GM18526 (cell line): Measurements from ENCODE around the gene ITPR1.

ENCODE experiments used
- POLR2A ChIP-seq: IDR thresholded peaks from 3 replicates; pipeline ENCODE4 v1.6.1; 2011; ENCODE audit not compliant: insufficient read length; ENCODE audit errors: extremely low read depth

ITPR1 gene

DNA sequence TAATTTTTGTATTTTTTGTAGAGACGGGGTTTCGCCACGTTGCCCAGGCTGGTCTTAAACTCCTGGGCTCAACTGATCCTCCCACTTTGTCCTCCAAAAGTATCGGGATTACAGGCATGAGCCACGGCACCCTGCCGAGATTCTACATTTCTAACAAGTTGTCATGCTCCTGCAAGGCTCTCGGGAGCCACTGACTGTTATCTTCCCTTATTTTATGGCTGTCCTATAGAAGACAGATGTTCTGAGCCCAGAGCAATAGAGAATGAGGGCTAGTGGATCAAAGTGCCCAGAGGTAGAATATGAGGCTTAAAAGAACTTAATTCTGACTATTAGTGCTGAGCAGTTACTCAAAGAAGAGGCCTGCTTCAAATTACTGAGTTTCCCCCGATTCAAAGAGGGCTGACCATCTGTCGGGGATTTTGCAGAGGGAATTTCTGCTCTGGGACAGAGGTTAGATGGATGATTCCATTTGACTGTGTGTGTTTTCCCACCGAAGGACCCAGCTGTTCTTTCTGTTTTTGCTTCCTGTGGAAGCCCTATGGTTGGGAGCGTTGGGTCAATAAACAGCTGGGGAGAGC is 39.5 kb downstream of the ITPR1 start:
- TF ChIP-seq POLR2A, result no peak

DNA sequence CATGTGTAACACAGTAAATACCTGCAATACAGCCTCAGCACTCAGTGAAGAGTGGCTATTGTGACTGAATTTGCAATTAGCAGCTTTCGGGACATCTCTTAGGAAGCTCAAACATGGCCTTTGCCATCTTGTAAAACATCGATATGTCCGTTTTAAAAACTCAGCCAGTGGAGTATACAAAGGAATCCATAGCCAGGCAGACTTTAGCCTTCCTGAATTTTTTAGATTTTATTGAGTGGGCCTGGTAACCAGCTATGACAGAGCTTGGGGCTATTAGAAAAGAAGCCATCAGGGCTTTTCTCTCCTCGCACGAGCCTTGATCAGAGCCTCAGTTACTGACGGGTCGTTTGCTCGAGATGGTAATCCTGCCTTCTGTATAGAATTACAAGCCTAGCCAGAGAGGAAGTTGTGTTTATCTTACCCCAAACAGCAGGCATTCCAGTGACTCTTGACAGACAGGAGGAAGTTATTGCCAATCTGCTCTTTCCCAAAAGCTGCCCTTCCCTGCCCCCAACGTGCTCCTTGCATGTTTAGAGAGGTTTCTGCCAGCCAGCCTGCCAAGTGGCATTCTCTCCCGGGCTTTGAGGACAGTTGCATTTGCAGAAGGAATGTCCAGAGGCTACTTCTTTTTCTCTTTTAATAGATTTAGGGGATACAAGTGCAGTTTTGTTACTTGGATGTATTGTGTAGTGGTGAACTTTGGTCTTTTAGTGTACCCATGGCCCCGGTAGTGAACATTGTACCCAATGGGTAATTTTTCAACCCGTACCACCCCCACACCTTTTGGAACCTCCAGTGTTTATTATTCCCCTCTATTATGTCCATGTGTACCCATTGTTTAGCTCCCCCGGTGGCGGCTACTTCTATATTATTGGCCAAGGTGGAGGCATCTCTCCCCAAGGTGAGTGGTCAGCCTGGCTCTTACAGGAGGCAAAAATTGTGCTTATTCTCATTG is 40.6 kb downstream of the ITPR1 start:
- TF ChIP-seq POLR2A, result no peak

- no peak for TF ChIP-seq POLR2A
Measured at GRCh38 chr3:4534906-4535305, 41.8 kb downstream of the ITPR1 start.

- no peak for TF ChIP-seq POLR2A
Measured at GRCh38 chr3:4536260-4536659, 43.1 kb downstream of the ITPR1 start.

DNA sequence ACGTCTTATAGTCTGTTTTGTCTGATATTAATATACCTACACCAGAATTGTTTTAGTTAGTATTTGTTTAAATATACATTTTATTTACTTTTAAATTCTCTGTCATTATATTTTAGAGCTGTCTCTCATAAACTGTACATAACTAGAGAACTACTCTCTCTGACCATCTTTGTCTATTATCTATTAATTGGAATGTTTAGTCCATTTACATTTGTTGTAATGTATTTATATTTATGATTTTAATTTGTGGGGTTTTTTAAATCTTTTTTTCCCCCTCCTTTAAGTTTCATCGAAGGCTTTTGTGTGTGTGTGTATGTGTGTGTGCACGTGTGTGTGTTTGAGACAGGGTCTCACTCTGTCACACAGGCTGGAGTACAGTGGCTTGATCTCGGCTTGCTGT is 47.1 kb downstream of the ITPR1 start:
- TF ChIP-seq POLR2A, result no peak

GRCh38 chr3:4543110-4543509 is 50.0 kb downstream of the ITPR1 start:
- no peak for TF ChIP-seq POLR2A

- TF ChIP-seq POLR2A, result no peak
Measured at GRCh38 chr3:4546346-4547178, 53.4 kb downstream of the ITPR1 start.

- no peak for TF ChIP-seq POLR2A
Measured at GRCh38 chr3:4547799-4548198, 54.7 kb downstream of the ITPR1 start.

DNA sequence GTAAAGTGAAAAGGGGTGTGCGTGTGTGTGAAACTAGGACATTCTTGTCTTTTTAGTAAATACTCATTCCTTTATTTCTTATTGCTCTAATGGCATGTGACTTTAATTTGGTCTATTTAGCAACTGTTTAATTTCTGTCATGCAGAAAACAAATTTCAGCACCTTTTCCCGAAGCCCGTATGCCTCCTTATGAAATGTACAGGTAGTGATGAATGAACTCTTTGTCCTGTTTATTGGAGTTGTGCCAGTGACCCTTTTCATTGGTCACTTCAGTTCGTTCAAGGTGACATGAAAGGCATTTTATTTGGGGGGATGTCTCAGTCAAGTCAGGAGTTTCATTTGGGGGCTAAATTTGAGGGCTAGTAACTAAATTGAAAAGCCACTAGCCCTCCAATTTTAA is 55.2 kb downstream of the ITPR1 start:
- TF ChIP-seq POLR2A, result no peak

- TF ChIP-seq POLR2A, result no peak
Measured at GRCh38 chr3:4548780-4549179, 55.6 kb downstream of the ITPR1 start.

GRCh38 chr3:4549896-4550295 is 56.7 kb downstream of the ITPR1 start:
- TF ChIP-seq POLR2A, result no peak

DNA sequence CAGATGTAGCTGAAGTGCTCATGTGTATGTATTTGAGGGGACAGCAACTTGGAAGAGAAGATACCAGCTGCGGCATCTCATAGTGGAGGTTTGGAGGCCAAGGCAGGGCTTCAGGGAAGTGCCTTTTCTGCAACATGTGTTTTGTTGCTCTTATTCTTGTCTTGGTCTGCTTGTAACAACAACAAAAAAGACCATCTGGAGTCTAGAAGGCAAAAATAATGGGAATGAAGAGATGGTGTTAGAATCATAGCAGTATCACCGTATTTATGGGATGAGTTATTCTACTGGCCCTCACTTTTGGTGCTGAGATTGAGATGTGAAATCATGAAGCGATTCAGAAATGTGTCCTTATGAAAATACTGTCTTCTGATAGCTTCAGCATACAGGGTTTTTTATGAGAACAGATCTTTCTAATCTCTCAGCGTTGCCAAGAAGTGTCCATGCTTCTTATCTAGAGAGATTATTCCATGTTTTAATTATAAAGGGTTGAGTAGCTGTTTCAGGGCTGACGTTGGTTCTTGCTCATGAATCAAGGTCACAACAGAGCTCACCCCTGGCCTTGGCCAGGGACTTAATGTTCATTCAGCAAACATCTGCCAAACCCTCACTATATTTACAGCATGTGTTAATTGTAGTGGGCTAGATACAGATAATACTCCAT is 58.0 kb downstream of the ITPR1 start:
- no peak for TF ChIP-seq POLR2A

DNA sequence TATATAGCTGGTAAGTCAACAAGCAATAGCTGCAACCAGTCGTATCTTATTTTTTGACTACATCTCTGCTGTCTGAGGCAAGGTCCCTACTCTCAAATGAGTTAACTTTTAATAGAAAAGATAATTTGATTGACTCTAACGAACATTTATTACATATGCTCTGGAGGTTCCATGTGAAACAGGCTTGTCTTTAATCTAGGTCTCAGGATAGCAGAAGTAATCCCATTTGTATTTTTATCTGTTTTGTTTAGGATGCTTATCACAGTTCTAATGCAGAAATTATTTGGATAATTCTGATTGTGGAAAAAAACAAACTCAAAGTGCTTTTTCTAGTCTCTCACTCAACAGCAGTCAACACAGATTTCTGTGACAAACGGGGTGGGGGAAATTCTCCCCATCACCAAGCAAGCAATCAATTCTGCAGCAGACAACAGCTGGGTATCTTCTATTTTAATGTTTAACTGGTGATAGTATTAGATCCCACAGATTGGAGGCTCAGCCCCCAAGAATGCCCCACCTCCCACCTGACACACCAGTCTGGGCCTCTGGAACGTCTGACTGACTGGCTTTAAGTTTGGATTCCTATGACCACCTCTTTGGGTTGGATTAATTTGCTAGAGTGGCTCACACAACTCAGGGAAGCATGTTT is 58.8 kb downstream of the ITPR1 start:
- no peak for TF ChIP-seq POLR2A

GRCh38 chr3:4552811-4553210 is 59.7 kb downstream of the ITPR1 start:
- TF ChIP-seq POLR2A, result no peak

DNA sequence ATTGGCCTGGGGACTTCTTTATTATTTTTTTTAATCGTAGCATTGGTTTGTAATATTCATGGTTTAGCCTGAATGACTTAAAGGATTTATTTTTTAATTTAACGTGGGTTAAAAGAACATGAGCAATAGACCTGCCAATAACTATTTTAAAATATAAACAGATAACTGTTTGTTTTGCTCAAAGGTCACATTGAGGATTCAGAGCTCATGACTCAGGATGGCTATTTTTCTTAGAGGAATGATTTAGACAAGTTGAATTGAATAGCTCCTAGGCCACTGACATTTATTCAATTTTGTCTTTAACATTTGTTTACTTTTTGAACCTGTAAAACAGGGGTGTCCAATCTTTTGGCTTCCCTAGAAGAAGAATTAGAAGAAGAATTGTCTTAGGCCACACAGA is 68.5 kb downstream of the ITPR1 start:
- TF ChIP-seq POLR2A, result no peak

GRCh38 chr3:4562595-4562994 is 69.4 kb downstream of the ITPR1 start:
- TF ChIP-seq POLR2A, result no peak
